K562 (cell line): ENCODE results near the gene ABHD16B. TPM values are rescaled to one million over a fixed set of nuclear protein-coding genes. Genes with fewer than 3 reads are reported as not detected.

Source experiments
- AFF1 ChIP-seq, 2 experiments: fragments of 450-650 bp; IDR thresholded peaks; 2 replicates each; pipeline ENCODE4 v1.6.1; 2018; ENCODE audit warnings: mild to moderate bottlenecking in 2 of 2, low read depth in 1 of 2; ENCODE audit not compliant: partially characterized antibody in 2 of 2
- CREB3L1 ChIP-seq: fragments of 450-650 bp; IDR thresholded peaks from 2 replicates; pipeline ENCODE4 v1.6.1; 2014; ENCODE audit warnings: low read depth, mild to moderate bottlenecking, moderate library complexity, borderline replicate concordance
- CREM ChIP-seq: IDR thresholded peaks from 2 replicates; pipeline ENCODE4 v1.6.1; 2014; ENCODE audit warnings: antibody characterized with exemption, low read depth
- ELF1 ChIP-seq: fragments of 200-800 bp; sonication (Bioruptor generic); IDR thresholded peaks from 2 replicates; pipeline ENCODE4 v1.6.1; 2016; ENCODE audit warnings: missing genetic modification characterization, missing compliant biosample characterization
- EWSR1 ChIP-seq: fragments of 450-650 bp; IDR thresholded peaks from 2 replicates; pipeline ENCODE4 v1.6.1; 2018; ENCODE audit warnings: borderline replicate concordance, mild to moderate bottlenecking, low read depth, moderate library complexity; ENCODE audit not compliant: partially characterized antibody
- FOXO4 ChIP-seq: fragments of 450-650 bp; formaldehyde crosslinking; IDR thresholded peaks from 2 replicates; pipeline ENCODE4 v1.4.0; 2020; ENCODE audit warnings: mild to moderate bottlenecking, moderate library complexity
- HIVEP1 ChIP-seq: fragments of 250-450 bp; sonication (Bioruptor Pico); IDR thresholded peaks from 2 replicates; pipeline ENCODE4 v1.4.0; 2020; ENCODE audit warnings: mild to moderate bottlenecking
- HNRNPL ChIP-seq: fragments of 200-400 bp; formaldehyde crosslinking; IDR thresholded peaks from 2 replicates; pipeline ENCODE4 v1.6.1; 2017; ENCODE audit warnings: low read depth, mild to moderate bottlenecking, low read length
- MYBL2 ChIP-seq, 2 experiments: fragments of 450-650 bp in 1 of 2; sonication (generic) in 1 of 2; formaldehyde crosslinking in 1 of 2; IDR thresholded peaks; 2 replicates each; pipeline versions ENCODE4 v1.6.1 to v1.8.1; 2017 to 2022; ENCODE audit warnings: borderline replicate concordance in 1 of 2, inconsistent platforms in 1 of 2, low read depth in 1 of 2, mild to moderate bottlenecking in 1 of 2, missing genetic modification reagents in 1 of 2, moderate library complexity in 1 of 2
- NR2C2 ChIP-seq, 2 experiments: fragments of 200-800 bp in 1 of 2; sonication (Bioruptor generic) in 1 of 2; sonication (generic) in 1 of 2; formaldehyde crosslinking in 1 of 2; IDR thresholded peaks; 2 replicates each; pipeline versions ENCODE4 v1.6.1 to v1.8.0; 2016 to 2022; ENCODE audit warnings: mild to moderate bottlenecking in 1 of 2, missing compliant biosample characterization in 1 of 2, missing genetic modification characterization in 1 of 2, missing genetic modification reagents in 1 of 2
- TBP ChIP-seq: optimal IDR thresholded peaks from 2 replicates; pipeline ENCODE3; 2011; ENCODE audit warnings: low read depth, low read length, improper control_type of control experiment
- TFE3 ChIP-seq: fragments of 450-650 bp; formaldehyde crosslinking; IDR thresholded peaks from 2 replicates; pipeline ENCODE4 v1.4.0; 2020; ENCODE audit warnings: mild to moderate bottlenecking, mixed read lengths
- USF2 ChIP-seq: sonication (generic); formaldehyde crosslinking; IDR thresholded peaks from 2 replicates; pipeline ENCODE4 v1.5.0; 2020; ENCODE audit warnings: missing genetic modification reagents
- ZC3H4 ChIP-seq: sonication (generic); formaldehyde crosslinking; IDR thresholded peaks from 2 replicates; pipeline ENCODE4 v1.9.0; 2021; ENCODE audit warnings: missing genetic modification reagents, borderline replicate concordance
- ZKSCAN8 ChIP-seq: fragments of 200-800 bp; sonication (Bioruptor generic); IDR thresholded peaks from 2 replicates; pipeline ENCODE4 v1.6.1; 2016; ENCODE audit warnings: missing genetic modification characterization, missing compliant biosample characterization
- ZNF184 ChIP-seq: sonication (generic); formaldehyde crosslinking; IDR thresholded peaks from 2 replicates; pipeline ENCODE4 v1.5.0; 2020; ENCODE audit warnings: missing genetic modification reagents
- ZNF239 ChIP-seq: fragments of 250-450 bp; sonication (Bioruptor Pico); IDR thresholded peaks from 2 replicates; pipeline ENCODE4 v1.4.0; 2020; ENCODE audit warnings: mild to moderate bottlenecking
- ZNF24 ChIP-seq: fragments of 450-650 bp; IDR thresholded peaks from 2 replicates; pipeline ENCODE4 v1.6.1; 2016
- ZNF830 ChIP-seq: fragments of 250-450 bp; sonication (Bioruptor Pico); IDR thresholded peaks from 2 replicates; pipeline ENCODE4 v1.5.0; 2021; ENCODE audit warnings: mild to moderate bottlenecking
- polyA plus RNA-seq, 8 experiments: library from polyadenylated mRNA; depleted of rRNA in 4 of 8; stranded (reverse) in 5 of 8; unstranded in 3 of 8; fragments of >200 nt; fragmentation: Nextera tagmentation in 2 of 8; fragmentation: Illumina TruSeq in 1 of 8; extraction: Ambion mirVana in 2 of 8; extraction: Trizol in 1 of 8; gene quantifications; 2 replicates each; pipeline versions ENCODE4 v1.2.1 to v1.2.3, GENCODE V29; 2011 to 2014; ENCODE audit warnings: inconsistent platforms in 1 of 8, missing spikeins in 1 of 8
- total RNA-seq, 7 experiments: library from RNA; depleted of rRNA in 6 of 7; stranded (reverse); fragments of >200 nt in 6 of 7; fragmentation: Illumina TruSeq in 2 of 7; extraction: Trizol in 2 of 7; gene quantifications; 2 replicates each; pipeline versions ENCODE4 v1.2.1 to v1.2.3, GENCODE V29; 2011 to 2021; ENCODE audit warnings: low replicate concordance in 1 of 7

The ABHD16B gene
- total and polyA plus RNA-seq, 9 of the 15 experiments (the other 6 are each of a cell fraction or from before 2014, with no cell fraction given), result not detected

GRCh38 chr20:63846888-63847236 lies 14.4 kb upstream of the ABHD16B start (continued):
- TF ChIP-seq TFE3 (CRISPR knock-in tag) (no peak), TBP (no peak), ZNF239 (no peak), ZNF24 (0 out of 2 replicates have a peak, but pooled peaks have one; percentile 3), USF2 (CRISPR knock-in tag) (no peak), FOXO4 (CRISPR knock-in tag) (no peak), EWSR1 (no peak), ELF1 (no peak), AFF1 (IDR thresholded peaks at IDR 0.05; ENCODE audit: low read depth in 1 of 2, partially characterized antibody in 2 of 2) (no peak), HIVEP1 (CRISPR knock-in tag) (no peak), CREM (no peak), ZKSCAN8 (CRISPR knock-in tag) (no peak), ZC3H4 (no peak), HNRNPL (no peak), MYBL2 (IDR thresholded peaks at IDR 0.05; ENCODE audit: low read depth) (no peak), MYBL2 (CRISPR knock-in tag; IDR thresholded peaks at IDR 0.05; ENCODE audit: borderline replicate concordance) (no peak), ZNF184 (CRISPR knock-in tag) (no peak), NR2C2 (CRISPR knock-in tag; IDR thresholded peaks at IDR 0.05) (no peak), NR2C2 (tag; IDR thresholded peaks at IDR 0.05) (no peak), ZNF830 (CRISPR knock-in tag) (no peak), CREB3L1 (no peak)
